ENCODE data around the gene PDE4D. TPM values are rescaled to one million over a fixed set of nuclear protein-coding genes. Genes with fewer than 3 reads are reported as not detected.
A peak's percentile ranks its signal among the peaks of the same experiment; 100 is the strongest.

PDE4D gene
- polyA plus RNA-seq, 1 donor = 40.8 TPM

- no peak for DNase-seq
Observed at GRCh38 chr5:59732806-59733205, 160.7 kb downstream of the PDE4D start.

GRCh38 chr5:59732301-59732700 is 161.2 kb downstream of the PDE4D start:
- no peak for DNase-seq

GRCh38 chr5:59731809-59732208 is 161.7 kb downstream of the PDE4D start:
- no peak for DNase-seq

GRCh38 chr5:59729820-59730219 is 163.7 kb downstream of the PDE4D start:
- DNase-seq = no peak

- no peak for DNase-seq
Observed at GRCh38 chr5:59729357-59729756, 164.2 kb downstream of the PDE4D start.

- no peak for DNase-seq
Observed at GRCh38 chr5:59728356-59728755, 165.2 kb downstream of the PDE4D start.

- no peak for DNase-seq
Observed at GRCh38 chr5:59727186-59727585, 166.3 kb downstream of the PDE4D start.

GRCh38 chr5:59725392-59725767 is 168.1 kb downstream of the PDE4D start:
- DNase-seq = no peak

GRCh38 chr5:59724482-59725391 is 168.8 kb downstream of the PDE4D start:
- no peak for DNase-seq

- no peak for DNase-seq
Observed at GRCh38 chr5:59722874-59723273, 170.7 kb downstream of the PDE4D start.

- DNase-seq = no peak
Observed at GRCh38 chr5:59721741-59722140, 171.8 kb downstream of the PDE4D start.

- no peak for DNase-seq
Observed at GRCh38 chr5:59720063-59720462, 173.5 kb downstream of the PDE4D start.

GRCh38 chr5:59716966-59717500 is 176.5 kb downstream of the PDE4D start:
- DNase-seq = no peak

GRCh38 chr5:59716029-59716428 is 177.5 kb downstream of the PDE4D start:
- no peak for DNase-seq

- DNase-seq = no peak
Observed at GRCh38 chr5:59715228-59715627, 178.3 kb downstream of the PDE4D start.

- no peak for DNase-seq
Observed at GRCh38 chr5:59713498-59713844, 180.1 kb downstream of the PDE4D start.

GRCh38 chr5:59712836-59713497 is 180.6 kb downstream of the PDE4D start:
- no peak for DNase-seq

GRCh38 chr5:59711310-59711709 is 182.2 kb downstream of the PDE4D start:
- DNase-seq = no peak

- no peak for DNase-seq
Observed at GRCh38 chr5:59709846-59710245, 183.7 kb downstream of the PDE4D start.

GRCh38 chr5:59709346-59709821 is 184.1 kb downstream of the PDE4D start:
- DNase-seq = no peak

GRCh38 chr5:59704936-59705335 is 188.6 kb downstream of the PDE4D start:
- DNase-seq = peak; percentile 36

- DNase-seq = no peak
Observed at GRCh38 chr5:59703789-59704188, 189.7 kb downstream of the PDE4D start.

Data from hindlimb muscle (tissue), 1 donor.